H9 (cell line): Measurements from ENCODE around the gene CDH23. TPM values are rescaled to one million over a fixed set of nuclear protein-coding genes. Genes with fewer than 3 reads are reported as not detected.
A peak's percentile ranks its signal among the peaks of the same experiment; 100 is the strongest.

Experiments used
- DNase-seq: peaks from one replicate; pipeline ENCODE4 v3.0.0-alpha.2; 2017
- H2AFZ ChIP-seq: one replicate; pipeline ENCODE4 v1.6.1; 2013; ENCODE audit warnings: mild to moderate bottlenecking, low read length, control low read depth, moderate library complexity
- H2AK5ac ChIP-seq: 2 replicates; pipeline ENCODE4 v1.6.1; 2013; ENCODE audit warnings: low read length, control low read depth, mixed read lengths; ENCODE audit not compliant: insufficient read length
- H2BK120ac ChIP-seq: one replicate; pipeline ENCODE4 v1.6.1; 2013; ENCODE audit warnings: low read depth, mild to moderate bottlenecking, low read length, control low read depth, inconsistent platforms; ENCODE audit not compliant: poor library complexity, severe bottlenecking
- H2BK12ac ChIP-seq: 2 replicates; pipeline ENCODE4 v1.6.1; 2013; ENCODE audit warnings: low read length, control low read depth, mixed read lengths, low read depth; ENCODE audit not compliant: insufficient read length
- H2BK15ac ChIP-seq: 2 replicates; pipeline ENCODE4 v1.6.1; 2013; ENCODE audit warnings: low read depth, low read length, control low read depth
- H2BK20ac ChIP-seq: one replicate; pipeline ENCODE4 v1.6.1; 2013; ENCODE audit warnings: low read depth, mild to moderate bottlenecking, low read length, control low read depth, inconsistent platforms; ENCODE audit not compliant: poor library complexity, severe bottlenecking
- H2BK5ac ChIP-seq: 2 replicates; pipeline ENCODE4 v1.6.1; 2013; ENCODE audit warnings: low read length, control low read depth, mixed read lengths; ENCODE audit not compliant: insufficient read length
- H3K14ac ChIP-seq: 2 replicates; pipeline ENCODE4 v1.6.1; 2013; ENCODE audit warnings: low read length, control low read depth; ENCODE audit not compliant: insufficient read depth
- H3K18ac ChIP-seq: 2 replicates; pipeline ENCODE4 v1.6.1; 2013; ENCODE audit warnings: low read depth, mild to moderate bottlenecking, mixed read lengths, low read length, control low read depth; ENCODE audit not compliant: insufficient read length
- H3K23ac ChIP-seq: 2 replicates; pipeline ENCODE4 v1.6.1; 2013; ENCODE audit warnings: low read length, control low read depth, mixed read lengths, low read depth; ENCODE audit not compliant: insufficient read length
- H3K23me2 ChIP-seq: 2 replicates; pipeline ENCODE4 v1.6.1; 2013; ENCODE audit warnings: low read depth, mild to moderate bottlenecking, mixed read lengths, low read length, control low read depth; ENCODE audit not compliant: insufficient read length, poor library complexity, severe bottlenecking
- H3K27ac ChIP-seq: 2 replicates; pipeline ENCODE4 v1.5.1; 2013; ENCODE audit warnings: low read length, control low read depth, mixed read lengths, low read depth; ENCODE audit not compliant: insufficient read length
- H3K27me3 ChIP-seq: 2 replicates; pipeline ENCODE4 v1.6.1; 2013; ENCODE audit warnings: low read length, control low read depth, inconsistent platforms; ENCODE audit not compliant: insufficient read depth
- H3K4ac ChIP-seq: 2 replicates; pipeline ENCODE4 v1.6.1; 2013; ENCODE audit warnings: low read depth, mild to moderate bottlenecking, control low read depth, inconsistent platforms, low read length, moderate library complexity
- H3K4me1 ChIP-seq: 2 replicates; pipeline ENCODE4 v1.6.1; 2013; ENCODE audit warnings: low read length, control low read depth, inconsistent platforms; ENCODE audit not compliant: insufficient read depth
- H3K4me2 ChIP-seq: 2 replicates; pipeline ENCODE4 v1.6.1; 2013; ENCODE audit warnings: low read length, control low read depth, mixed read lengths; ENCODE audit not compliant: insufficient read length, insufficient read depth
- H3K56ac ChIP-seq: 2 replicates; pipeline ENCODE4 v1.6.1; 2013; ENCODE audit warnings: low read depth, mild to moderate bottlenecking, mixed read lengths, low read length, control low read depth; ENCODE audit not compliant: insufficient read length
- H3K79me1 ChIP-seq: 2 replicates; pipeline ENCODE4 v1.6.1; 2013; ENCODE audit warnings: low read depth, mild to moderate bottlenecking, moderate library complexity, low read length, control low read depth, inconsistent platforms; ENCODE audit not compliant: insufficient read depth, poor library complexity, severe bottlenecking
- H3K79me2 ChIP-seq: 2 replicates; pipeline ENCODE4 v1.6.1; 2013; ENCODE audit warnings: low read length, control low read depth, inconsistent platforms; ENCODE audit not compliant: insufficient read depth
- H3K9ac ChIP-seq: 2 replicates; pipeline ENCODE4 v1.6.1; 2013; ENCODE audit warnings: low read length, control low read depth, mixed read lengths; ENCODE audit not compliant: insufficient read length; ENCODE audit errors: extremely low read depth
- H3K9me3 ChIP-seq: one replicate; pipeline ENCODE4 v1.6.1; 2013; ENCODE audit warnings: low read depth, low read length, inconsistent platforms; ENCODE audit not compliant: control insufficient read depth
- H3T11ph ChIP-seq: one replicate; pipeline ENCODE4 v1.6.1; 2013; ENCODE audit warnings: mild to moderate bottlenecking, low read length, control low read depth, inconsistent platforms
- H4K20me1 ChIP-seq: one replicate; pipeline ENCODE4 v1.6.1; 2013; ENCODE audit not compliant: control insufficient read depth, insufficient read length, insufficient read depth
- H4K5ac ChIP-seq: 2 replicates; pipeline ENCODE4 v1.6.1; 2013; ENCODE audit warnings: low read depth, mild to moderate bottlenecking, mixed read lengths, low read length, control low read depth; ENCODE audit not compliant: insufficient read length
- H4K8ac ChIP-seq: replicated peaks from 2 replicates; pipeline ENCODE4 v1.6.1; 2013; ENCODE audit warnings: low read length, control low read depth, mixed read lengths, low read depth; ENCODE audit not compliant: insufficient read length
- H4K91ac ChIP-seq: 2 replicates; pipeline ENCODE4 v1.6.1; 2013; ENCODE audit warnings: low read depth, mild to moderate bottlenecking, moderate library complexity, mixed read lengths, low read length, control low read depth; ENCODE audit not compliant: insufficient read length
- H3K27ac Mint-ChIP-seq, 3 experiments: 2 replicates in 2 of 3; 3 replicates in 1 of 3; pipeline ENCODE4 v1.8.0; 2020 to 2021; ENCODE audit warnings: mixed read lengths in 3 of 3, mild to moderate bottlenecking in 1 of 3, moderate library complexity in 1 of 3
- H3K27me3 Mint-ChIP-seq: 2 replicates; pipeline ENCODE4 v1.8.0; 2021; ENCODE audit warnings: low read depth, mild to moderate bottlenecking, moderate library complexity, mixed read lengths
- H3K36me3 Mint-ChIP-seq, 3 experiments: 2 replicates in 2 of 3; 3 replicates in 1 of 3; pipeline ENCODE4 v1.8.0; 2020 to 2021; ENCODE audit warnings: low read depth in 3 of 3, mixed read lengths in 3 of 3; ENCODE audit not compliant: insufficient read depth in 1 of 3
- H3K4me1 Mint-ChIP-seq, 2 experiments: 2 replicates each; pipeline ENCODE4 v1.8.0; 2020; ENCODE audit warnings: mixed read lengths in 2 of 2
- H3K4me3 Mint-ChIP-seq, 2 experiments: 2 replicates in 1 of 2; 3 replicates in 1 of 2; pipeline ENCODE4 v1.8.0; 2020 to 2021; ENCODE audit warnings: mild to moderate bottlenecking in 2 of 2, mixed read lengths in 2 of 2, moderate library complexity in 1 of 2
- H3K9me3 Mint-ChIP-seq, 2 experiments: 2 replicates in 1 of 2; 3 replicates in 1 of 2; pipeline ENCODE4 v1.8.0; 2020; ENCODE audit warnings: mild to moderate bottlenecking in 2 of 2, mixed read lengths in 2 of 2, moderate library complexity in 1 of 2
- CTCF ChIP-seq: fragments of 200-600 bp; sonication (generic); conservative IDR thresholded peaks from 3 replicates; pipeline ENCODE4 v1.8.0; 2021; ENCODE audit warnings: antibody characterized with exemption, mild to moderate bottlenecking
- WGBS: extraction: QIAGEN DNeasy Blood & Tissue Kit; methylation state at CpG from one replicate; pipeline ENCODE4 v1.1.7; 2013; ENCODE audit warnings: missing lambda C conversion rate, low lambda C conversion rate, mixed read lengths; ENCODE audit not compliant: insufficient read length; ENCODE audit errors: extremely low coverage; 5-methylcytosine and 5-hydroxymethylcytosine counted together
- total RNA-seq: library from RNA; stranded (reverse); gene quantifications from 2 replicates; pipeline ENCODE4 v1.2.1, GENCODE V29; 2021

Gene CDH23
- total RNA-seq, 1 experiment from 2014 or later = 2.1 TPM

GRCh38 chr10:71694039-71694501 is 297.4 kb downstream of the CDH23 start:
- no peak overlapping the region for H4K8ac ChIP-seq
- no peak for TF ChIP-seq CTCF
- no peaks in the 10 kb centered on the region for H3K79me2 ChIP-seq
- no peaks in the 10 kb centered on the region for H3K79me1 ChIP-seq
- H3K27ac ChIP-seq = no peak overlapping the region
- H2BK5ac ChIP-seq = no peak overlapping the region
- H4K20me1 ChIP-seq = no peaks in the 10 kb centered on the region
- no peaks in the 10 kb centered on the region for H3K27me3 ChIP-seq
- H3K14ac ChIP-seq = no peak overlapping the region
- no peak overlapping the region for H2AFZ ChIP-seq
- no peaks in the 10 kb centered on the region for H3K4me1 ChIP-seq
- H2AK5ac ChIP-seq = no peak overlapping the region
- no peak overlapping the region for H3K18ac ChIP-seq
- Mint-ChIP-seq H3K4me1 (peaks cover 2 to 8% of the 10 kb centered on the region in 2 experiments; a peak in 3 of 4 replicates), H3K27ac (0 out of 7 replicates have a peak overlapping the region, but pooled peaks of 1 of the 3 experiments have one; percentile 25), H3K4me3 (no peak overlapping the region), H3K9me3 (peaks cover 0 to 1% of the 10 kb centered on the region in 2 experiments; a peak in 3 of 5 replicates), H3K36me3 (no peaks in the 10 kb centered on the region), H3K27me3 (no peaks in the 10 kb centered on the region; the same call in 1 of the 2 replicates)
- H2BK120ac ChIP-seq = no peak overlapping the region
- no peak overlapping the region for H4K91ac ChIP-seq
- no CpG with 5 or more reads among the region's 18 CpGs for WGBS
- H3K4ac ChIP-seq = no peak overlapping the region
- DNase-seq = no peak
- no peak overlapping the region for H3K23ac ChIP-seq
- H3K56ac ChIP-seq = no peak overlapping the region
- H2BK20ac ChIP-seq = no peak overlapping the region
- no peak overlapping the region for H4K5ac ChIP-seq
- no peaks in the 10 kb centered on the region for H3K23me2 ChIP-seq
- no peak overlapping the region for H3T11ph ChIP-seq
- H3K9ac ChIP-seq = no peak overlapping the region
- no peak overlapping the region for H3K4me2 ChIP-seq
- H3K9me3 ChIP-seq = no peaks in the 10 kb centered on the region
- no peak overlapping the region for H2BK12ac ChIP-seq
- no peak overlapping the region for H2BK15ac ChIP-seq
